MM.1S (cell line): ENCODE measurements around the gene CDH22.

Source experiments
- DNase-seq: peaks from one replicate; pipeline ENCODE4 v3.0.0-alpha.2; 2015
- H2AFZ ChIP-seq: fragments of 300-600 bp; sonication (generic); 2 replicates; pipeline ENCODE4 v1.6.0; 2016; ENCODE audit warnings: antibody characterized with exemption, low read length
- H3F3A ChIP-seq: fragments of 300-600 bp; sonication (generic); 2 replicates; pipeline ENCODE4 v1.6.1; 2016; ENCODE audit warnings: mild to moderate bottlenecking, antibody characterized with exemption, low read length, moderate library complexity, mixed read lengths; ENCODE audit not compliant: insufficient read depth
- H3K27ac ChIP-seq: fragments of 300-600 bp; sonication (generic); 2 replicates; pipeline ENCODE4 v1.5.1; 2016; ENCODE audit warnings: mild to moderate bottlenecking, low read length
- H3K27me3 ChIP-seq: fragments of 300-600 bp; sonication (generic); replicated peaks from 2 replicates; pipeline ENCODE4 v1.6.0; 2016; ENCODE audit warnings: low read length; ENCODE audit not compliant: insufficient read depth
- H3K36me3 ChIP-seq: fragments of 300-600 bp; sonication (generic); replicated peaks from 2 replicates; pipeline ENCODE4 v1.6.1; 2016; ENCODE audit warnings: mild to moderate bottlenecking, low read length, mixed read lengths; ENCODE audit not compliant: insufficient read depth
- H3K4me1 ChIP-seq: fragments of 300-600 bp; sonication (generic); 2 replicates; pipeline ENCODE4 v1.6.1; 2016; ENCODE audit warnings: low read length, mixed read lengths
- H3K4me2 ChIP-seq: fragments of 300-600 bp; sonication (generic); 2 replicates; pipeline ENCODE4 v1.6.0; 2016; ENCODE audit warnings: low read depth, low read length
- H3K4me3 ChIP-seq: fragments of 300-600 bp; sonication (generic); 2 replicates; pipeline ENCODE4 v1.5.1; 2016; ENCODE audit warnings: low read length, mixed read lengths
- H3K79me2 ChIP-seq: fragments of 300-600 bp; sonication (generic); 2 replicates; pipeline ENCODE4 v1.6.1; 2016; ENCODE audit warnings: mixed run types, low read length, mixed read lengths
- H3K9ac ChIP-seq: fragments of 300-600 bp; sonication (generic); 2 replicates; pipeline ENCODE4 v1.6.1; 2016; ENCODE audit warnings: low read length, mixed read lengths
- H3K9me2 ChIP-seq: fragments of 300-600 bp; sonication (generic); replicated peaks from 2 replicates; pipeline ENCODE4 v1.6.1; 2016; ENCODE audit warnings: mild to moderate bottlenecking, low read length, mixed read lengths; ENCODE audit not compliant: insufficient read depth
- H3K9me3 ChIP-seq: fragments of 300-600 bp; sonication (generic); replicated peaks from 2 replicates; pipeline ENCODE4 v1.6.1; 2016; ENCODE audit warnings: mild to moderate bottlenecking, low read length, mixed read lengths; ENCODE audit not compliant: insufficient read depth
- H4K20me1 ChIP-seq: fragments of 300-600 bp; sonication (generic); 2 replicates; pipeline ENCODE4 v1.6.1; 2016; ENCODE audit warnings: mild to moderate bottlenecking, low read length, moderate library complexity, mixed read lengths; ENCODE audit not compliant: insufficient read depth
- EZH2 ChIP-seq: fragments of 300-600 bp; sonication (generic); optimal IDR thresholded peaks from 2 replicates; pipeline ENCODE3; 2017; ENCODE audit warnings: low read depth, mild to moderate bottlenecking, antibody characterized with exemption, low read length, mixed read lengths
- EZH2phosphoT487 ChIP-seq: fragments of 300-600 bp; sonication (generic); IDR thresholded peaks from 2 replicates; pipeline ENCODE4 v1.6.1; 2018; ENCODE audit warnings: antibody characterized with exemption, low read length
- TF ChIP-seq, protein P1 (sequence below): fragments of 300-600 bp; sonication (generic); IDR thresholded peaks from 2 replicates; pipeline ENCODE4 v1.5.1; 2016; ENCODE audit warnings: antibody characterized with exemption, low read length, mixed read lengths

Gene CDH22

DNA sequence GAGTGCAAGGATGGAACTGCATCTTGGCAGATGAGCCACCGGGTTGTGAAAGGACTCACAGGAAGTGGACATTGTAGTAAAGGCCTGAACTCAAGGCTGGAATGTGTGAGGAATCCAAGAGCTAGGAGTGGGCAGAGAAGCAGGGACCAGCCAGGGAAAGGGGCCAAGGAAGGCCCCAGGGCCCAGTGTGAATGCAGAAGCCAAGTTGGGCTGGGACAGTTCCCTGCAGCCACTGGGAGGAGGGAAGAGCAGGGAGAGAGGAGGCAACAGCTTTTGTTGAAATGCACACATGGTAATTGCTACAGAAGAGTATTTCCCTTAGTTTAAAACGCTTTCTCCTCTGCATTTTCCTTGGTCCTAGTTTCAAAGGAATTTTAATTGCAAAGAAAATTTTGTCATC, 34.6 kb downstream of the CDH22 start:
- Histone ChIP-seq H3K4me2 (no peak overlapping the region), H3K9me3 (no peaks in the 10 kb centered on the region), H4K20me1 (no peaks in the 10 kb centered on the region), H3K4me1 (no peaks in the 10 kb centered on the region), H3F3A (no peaks in the 10 kb centered on the region), H2AFZ (no peak overlapping the region), H3K27me3 (peaks cover 87% of the 10 kb centered on the region), H3K27ac (no peak overlapping the region), H3K36me3 (no peaks in the 10 kb centered on the region), H3K9me2 (no peaks in the 10 kb centered on the region), H3K79me2 (no peaks in the 10 kb centered on the region), H3K4me3 (no peak overlapping the region), H3K9ac (no peak overlapping the region)
- no peak for DNase-seq
- TF ChIP-seq EZH2 (no peak), EZH2phosphoT487 (no peak)
- TF ChIP-seq, protein P1, sequence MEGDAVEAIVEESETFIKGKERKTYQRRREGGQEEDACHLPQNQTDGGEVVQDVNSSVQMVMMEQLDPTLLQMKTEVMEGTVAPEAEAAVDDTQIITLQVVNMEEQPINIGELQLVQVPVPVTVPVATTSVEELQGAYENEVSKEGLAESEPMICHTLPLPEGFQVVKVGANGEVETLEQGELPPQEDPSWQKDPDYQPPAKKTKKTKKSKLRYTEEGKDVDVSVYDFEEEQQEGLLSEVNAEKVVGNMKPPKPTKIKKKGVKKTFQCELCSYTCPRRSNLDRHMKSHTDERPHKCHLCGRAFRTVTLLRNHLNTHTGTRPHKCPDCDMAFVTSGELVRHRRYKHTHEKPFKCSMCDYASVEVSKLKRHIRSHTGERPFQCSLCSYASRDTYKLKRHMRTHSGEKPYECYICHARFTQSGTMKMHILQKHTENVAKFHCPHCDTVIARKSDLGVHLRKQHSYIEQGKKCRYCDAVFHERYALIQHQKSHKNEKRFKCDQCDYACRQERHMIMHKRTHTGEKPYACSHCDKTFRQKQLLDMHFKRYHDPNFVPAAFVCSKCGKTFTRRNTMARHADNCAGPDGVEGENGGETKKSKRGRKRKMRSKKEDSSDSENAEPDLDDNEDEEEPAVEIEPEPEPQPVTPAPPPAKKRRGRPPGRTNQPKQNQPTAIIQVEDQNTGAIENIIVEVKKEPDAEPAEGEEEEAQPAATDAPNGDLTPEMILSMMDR: no peak

DNA sequence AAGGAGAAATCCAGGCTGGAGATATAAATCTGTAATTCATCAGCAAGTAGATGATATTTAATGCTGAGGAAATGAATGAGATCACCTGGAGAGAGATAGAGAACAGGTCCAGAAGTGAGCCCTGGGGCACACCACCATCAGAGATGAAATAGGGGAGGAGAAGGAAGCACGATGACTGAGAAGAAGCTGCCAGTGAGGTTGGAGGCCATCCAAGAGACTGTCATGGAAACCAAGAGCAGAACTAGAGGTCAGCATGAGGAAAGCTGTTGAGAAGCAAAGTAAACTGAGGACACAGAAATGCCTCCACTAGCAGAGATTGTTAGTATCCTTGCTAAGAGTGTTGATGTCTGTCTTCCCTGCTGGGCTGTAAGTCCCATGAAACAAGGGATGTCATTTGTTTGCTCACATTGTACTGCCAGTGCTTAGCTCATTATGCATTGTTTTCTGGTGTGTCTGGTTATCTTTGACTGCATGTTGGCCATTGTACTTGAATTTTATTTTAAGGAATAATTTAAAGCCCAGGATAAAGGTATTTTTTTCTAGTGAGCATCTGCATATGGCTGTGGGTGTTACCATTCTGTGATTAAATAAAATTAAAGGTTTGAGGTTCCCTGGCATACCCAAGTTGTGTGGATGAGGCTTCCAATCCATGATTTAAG, 35.8 kb downstream of the CDH22 start:
- Histone ChIP-seq H3K27ac (no peak overlapping the region), H3K4me2 (no peak overlapping the region), H3K9me2 (no peaks in the 10 kb centered on the region), H3K27me3 (peaks cover 89% of the 10 kb centered on the region), H2AFZ (no peak overlapping the region), H4K20me1 (no peaks in the 10 kb centered on the region), H3K9ac (no peak overlapping the region), H3K4me3 (no peak overlapping the region), H3K4me1 (no peaks in the 10 kb centered on the region), H3K79me2 (no peaks in the 10 kb centered on the region), H3K36me3 (no peaks in the 10 kb centered on the region), H3F3A (no peaks in the 10 kb centered on the region), H3K9me3 (no peaks in the 10 kb centered on the region)
- TF ChIP-seq, protein P1: no peak
- TF ChIP-seq EZH2 (no peak), EZH2phosphoT487 (no peak)
- no peak for DNase-seq

DNA sequence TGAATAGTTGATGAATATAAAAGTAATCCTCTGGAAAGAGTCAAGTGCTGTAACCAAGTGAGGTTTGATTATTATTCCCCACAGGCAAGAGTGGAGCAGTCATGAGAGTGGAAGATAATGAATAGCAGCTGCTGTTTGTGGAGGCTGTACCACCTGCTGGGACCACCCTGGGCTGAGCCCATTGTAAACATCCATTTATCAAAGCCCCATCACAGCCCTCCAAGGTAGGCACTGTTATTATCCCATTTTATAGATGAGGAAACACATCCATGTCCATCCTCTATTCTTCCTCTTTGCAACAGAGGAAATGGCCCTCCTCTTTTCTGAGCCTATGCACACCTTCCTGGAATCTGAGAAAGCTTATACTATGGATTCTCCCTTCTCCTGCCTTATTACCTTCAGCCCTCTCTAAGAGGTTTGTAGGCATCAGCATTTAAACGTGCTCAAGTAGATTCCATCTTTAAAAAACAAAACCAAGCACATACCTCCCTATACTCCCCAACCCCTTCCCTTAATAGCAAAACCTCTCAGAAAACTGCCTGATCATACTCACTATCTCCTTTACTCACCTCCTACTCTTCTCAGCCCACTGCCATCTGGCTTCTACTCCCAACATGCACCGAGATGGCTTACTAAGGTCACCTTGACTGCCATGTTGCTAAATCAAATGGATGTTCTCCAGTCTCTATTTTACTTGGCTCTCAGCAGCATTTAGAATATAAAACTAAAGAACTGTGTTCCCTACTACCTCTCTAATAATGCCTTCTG, 37.1 kb downstream of the CDH22 start:
- Histone ChIP-seq H3K4me2 (no peak overlapping the region), H3K9me3 (no peaks in the 10 kb centered on the region), H3F3A (no peaks in the 10 kb centered on the region), H3K4me3 (no peak overlapping the region), H2AFZ (no peak overlapping the region), H3K79me2 (no peaks in the 10 kb centered on the region), H3K9me2 (no peaks in the 10 kb centered on the region), H3K4me1 (no peaks in the 10 kb centered on the region), H3K27ac (no peak overlapping the region), H3K9ac (no peak overlapping the region), H3K27me3 (peaks cover 89% of the 10 kb centered on the region), H4K20me1 (no peaks in the 10 kb centered on the region), H3K36me3 (no peaks in the 10 kb centered on the region)
- TF ChIP-seq EZH2: no peak
- TF ChIP-seq, protein P1: no peak
- TF ChIP-seq EZH2phosphoT487: no peak
- DNase-seq: no peak
